GM19452 (cell line): ENCODE results near the gene IP6K1.
"Not testable (repeated sequence)": the region's sequence is repeated elsewhere in the genome, so short reads cannot be mapped to it uniquely, and the experiment has no call there.

Experiments used
- ATAC-seq: cut with Tn5 transposase; IDR thresholded peaks from one replicate; pipeline ENCODE4 v1.9.1; 2021; ENCODE audit not compliant: unreplicated experiment

IP6K1 gene

GRCh38 chr3:49769286-49769915 is 16.9 kb downstream of the IP6K1 start:
- no peak for ATAC-seq

DNA sequence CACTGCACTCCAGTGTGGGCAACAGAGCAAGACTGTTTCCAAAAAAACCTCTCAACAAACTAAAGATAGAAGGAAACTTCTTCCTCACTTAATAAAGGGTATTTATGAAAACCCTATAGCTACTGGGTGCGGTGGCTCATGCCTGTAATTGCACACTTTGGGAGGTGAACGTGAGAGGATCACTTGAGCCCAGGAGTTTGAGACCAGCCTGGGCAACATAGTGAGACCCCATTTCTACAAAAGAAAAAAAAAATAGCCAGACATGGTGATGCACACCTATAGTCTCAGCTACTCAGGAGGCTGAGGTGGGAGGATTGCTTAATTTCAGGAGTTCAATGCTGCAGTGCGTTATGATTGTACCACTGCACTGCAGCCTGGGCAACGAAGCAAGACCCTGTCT is 22.4 kb downstream of the IP6K1 start:
- no peak for ATAC-seq

GRCh38 chr3:49761661-49762060 is 24.7 kb downstream of the IP6K1 start:
- ATAC-seq: no peak

DNA sequence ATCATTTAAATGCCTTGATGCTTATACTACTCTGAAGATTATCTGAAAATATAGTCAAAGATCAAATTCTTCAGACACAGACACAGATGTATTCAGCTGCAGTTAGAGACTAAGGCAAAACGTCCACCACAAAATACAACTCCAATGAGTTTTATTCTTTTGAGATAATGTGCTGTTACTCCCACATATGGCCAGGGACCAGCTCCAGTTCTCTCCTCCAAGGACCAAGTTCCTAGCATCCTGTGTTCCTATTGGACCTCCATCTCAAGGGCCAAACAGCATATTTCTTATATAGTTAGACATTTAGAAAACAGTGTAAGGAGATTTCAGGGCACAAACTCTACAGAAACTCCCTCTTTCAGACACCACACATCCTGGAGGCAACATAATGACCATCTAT is 27.1 kb downstream of the IP6K1 start:
- no peak for ATAC-seq

GRCh38 chr3:49757197-49757596 is 29.1 kb downstream of the IP6K1 start:
- ATAC-seq: no peak

DNA sequence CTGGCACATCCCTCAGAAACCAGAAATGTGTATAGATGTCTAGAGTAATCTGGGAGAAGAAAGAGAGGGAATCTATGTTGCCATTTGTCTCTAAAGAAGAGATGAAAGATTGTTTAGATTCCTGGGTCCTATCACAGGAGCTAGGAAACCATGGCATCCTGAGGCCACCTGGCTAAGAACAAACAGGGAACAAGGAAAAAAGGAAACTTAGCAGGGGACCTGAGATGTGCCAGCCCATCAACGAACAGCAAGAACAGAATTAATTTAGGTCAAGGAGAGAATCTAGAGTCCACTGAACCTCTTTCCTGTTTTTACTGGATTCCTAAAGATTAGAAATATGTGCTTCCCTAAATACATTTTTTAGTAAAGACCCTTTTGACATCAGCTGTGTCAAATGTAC is 30.3 kb downstream of the IP6K1 start:
- ATAC-seq: no peak

GRCh38 chr3:49754536-49754935 is 31.8 kb downstream of the IP6K1 start:
- no peak for ATAC-seq

DNA sequence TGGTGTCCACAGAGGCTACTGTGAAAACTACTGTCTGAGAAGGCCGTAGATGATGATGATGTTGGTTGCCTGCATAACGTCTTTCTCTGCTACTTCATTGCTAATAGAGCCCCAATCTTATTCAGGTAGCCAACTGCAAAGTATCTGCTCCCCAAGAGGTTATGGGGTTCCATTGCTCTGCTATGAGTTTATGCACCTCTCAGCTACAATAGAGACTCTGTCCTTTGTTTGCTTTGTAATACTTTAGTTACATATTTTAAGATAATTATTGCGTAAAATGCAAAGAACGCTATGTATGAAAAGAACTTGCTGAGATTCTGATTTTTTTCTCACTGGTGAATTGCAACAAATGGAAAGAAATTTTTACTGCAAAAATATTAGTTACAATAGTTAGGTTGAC is 34.8 kb downstream of the IP6K1 start:
- ATAC-seq: no peak

DNA sequence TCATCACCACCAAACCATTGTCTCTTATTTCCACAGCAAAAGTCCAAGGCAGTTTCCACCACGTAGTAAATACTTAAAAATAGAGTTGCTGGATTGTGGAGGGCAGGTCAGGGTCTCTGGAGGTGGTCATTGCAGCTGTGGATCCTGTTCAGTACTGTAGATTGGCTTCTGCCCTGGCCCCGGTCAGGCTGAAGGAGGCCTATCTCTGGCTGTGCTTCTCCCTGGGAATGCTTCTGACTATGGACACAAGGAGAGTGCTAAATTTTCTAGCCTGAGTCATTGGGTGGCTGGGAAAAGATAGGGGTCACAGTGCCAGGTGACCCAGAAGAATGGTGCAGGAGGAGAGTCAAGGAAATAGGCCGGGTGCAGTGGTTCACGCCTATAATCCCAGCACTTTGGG is 36.3 kb downstream of the IP6K1 start:
- no peak for ATAC-seq

GRCh38 chr3:49748874-49749273 is 37.5 kb downstream of the IP6K1 start:
- ATAC-seq: not testable (repeated sequence)

DNA sequence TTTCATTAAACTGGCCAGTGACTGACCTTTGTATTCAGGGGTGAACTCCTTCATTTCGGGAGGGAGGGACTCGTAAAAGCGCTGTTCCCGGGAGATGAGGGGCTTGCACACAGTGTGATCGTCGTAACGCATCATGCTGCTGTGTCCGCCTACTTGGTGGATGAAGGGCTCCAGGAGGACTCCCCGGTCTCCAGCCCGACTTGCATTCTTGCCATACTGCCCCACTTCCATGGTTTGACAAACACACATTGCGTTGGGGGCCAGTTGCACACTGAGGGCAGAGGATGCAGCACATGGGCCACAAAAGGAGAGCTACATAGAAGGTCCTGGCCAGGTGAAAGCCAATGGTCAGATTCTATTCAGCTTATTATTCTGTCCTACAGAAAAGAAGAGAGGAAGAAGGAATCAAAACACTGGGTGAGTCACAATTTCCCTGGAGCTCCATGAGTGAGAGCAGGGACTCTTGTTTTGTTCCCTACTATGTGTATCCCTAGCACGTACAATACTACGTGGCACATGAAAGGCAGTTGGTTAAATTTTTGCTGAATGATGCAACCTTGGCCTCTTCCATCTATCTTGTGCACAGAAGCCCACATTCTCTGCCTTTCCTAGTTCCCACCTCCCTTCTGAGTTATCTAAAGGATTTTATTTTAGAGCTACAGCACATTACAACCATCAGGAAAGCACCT is 38.4 kb downstream of the IP6K1 start:
- ATAC-seq: no peak

GRCh38 chr3:49745986-49746385 is 40.4 kb downstream of the IP6K1 start:
- no peak for ATAC-seq

DNA sequence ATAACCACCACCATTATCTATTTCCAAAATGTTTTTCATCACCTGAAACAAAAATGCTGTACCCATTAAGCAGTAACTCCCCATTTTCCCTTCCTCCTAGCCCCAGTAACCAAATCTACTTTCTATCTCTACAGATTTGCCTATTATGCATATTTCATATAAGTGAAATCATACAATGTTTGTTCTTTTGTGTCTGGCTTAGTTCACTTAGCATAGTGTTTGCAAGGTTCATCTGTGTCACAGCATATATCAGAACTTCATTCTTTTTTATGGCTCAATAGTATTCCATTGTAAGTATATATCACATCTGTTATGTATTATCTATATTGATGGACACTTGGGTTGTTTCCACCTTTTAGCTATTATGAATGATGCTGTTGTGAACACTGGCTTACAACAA is 45.9 kb downstream of the IP6K1 start:
- no peak for ATAC-seq

DNA sequence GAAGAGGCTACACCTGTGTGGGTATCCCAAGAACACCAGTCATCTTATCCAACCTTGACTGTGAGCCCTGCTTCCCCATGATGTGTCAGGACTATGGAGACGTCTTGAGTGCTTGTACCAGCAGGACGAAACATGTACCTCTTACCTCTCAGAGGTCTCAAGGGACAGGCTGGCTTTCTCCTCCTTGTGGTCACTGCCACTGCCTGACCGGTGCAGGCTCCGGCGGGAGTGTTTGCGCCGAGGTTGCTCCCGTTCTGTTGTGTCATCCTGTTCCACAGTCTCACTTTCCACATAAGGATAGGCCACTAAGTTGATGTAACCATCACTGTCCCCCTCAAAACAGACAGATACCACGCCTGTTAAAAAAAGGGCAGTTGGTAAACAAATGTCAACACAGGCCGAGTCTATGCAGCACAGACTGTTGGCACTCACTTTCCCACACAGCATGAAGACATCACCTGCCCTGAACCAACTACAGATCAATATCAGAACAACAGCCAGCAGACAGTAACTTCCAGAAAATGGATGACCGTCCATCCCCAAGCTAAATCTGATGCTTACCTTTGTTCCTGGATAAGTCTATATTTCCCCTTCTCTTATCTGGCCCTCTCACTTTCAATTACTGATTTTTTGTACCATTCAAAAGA is 48.2 kb downstream of the IP6K1 start:
- ATAC-seq: no peak

GRCh38 chr3:49734752-49735151 is 51.6 kb downstream of the IP6K1 start:
- ATAC-seq: no peak

- ATAC-seq: no peak
Observed at GRCh38 chr3:49733551-49733950, 52.8 kb downstream of the IP6K1 start.

- ATAC-seq: no peak
Observed at GRCh38 chr3:49732597-49732996, 53.7 kb downstream of the IP6K1 start.

DNA sequence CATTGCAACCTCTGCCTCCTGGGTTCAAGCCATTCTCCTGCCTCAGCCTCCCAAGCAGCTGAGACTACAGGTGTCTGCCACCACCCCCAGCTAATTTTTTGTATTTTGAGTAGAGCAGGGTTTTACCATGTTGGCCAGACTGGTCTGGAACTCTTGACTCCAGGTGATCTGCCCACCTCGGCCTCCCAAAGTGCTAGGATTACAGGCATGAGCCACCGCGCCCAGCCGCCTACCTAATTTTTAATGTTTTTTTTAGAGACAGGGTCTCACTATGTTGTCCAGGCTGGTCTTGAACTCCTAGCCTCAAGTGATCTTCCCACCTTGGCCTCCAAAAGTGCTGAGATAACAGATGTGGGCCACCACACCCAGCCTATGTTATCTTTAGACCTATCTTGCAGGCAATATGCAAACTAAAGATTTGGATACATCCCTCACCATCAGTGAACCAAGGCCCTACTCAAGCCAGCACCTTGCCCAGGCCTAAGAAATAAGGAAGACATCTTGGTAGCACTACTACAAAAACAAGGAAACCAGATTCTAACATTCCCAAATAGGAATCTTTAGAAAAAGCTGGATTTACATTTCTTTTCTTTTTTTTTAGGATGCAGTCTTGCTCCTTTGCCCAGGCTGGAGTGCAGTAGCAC is 56.3 kb downstream of the IP6K1 start:
- ATAC-seq: no peak

DNA sequence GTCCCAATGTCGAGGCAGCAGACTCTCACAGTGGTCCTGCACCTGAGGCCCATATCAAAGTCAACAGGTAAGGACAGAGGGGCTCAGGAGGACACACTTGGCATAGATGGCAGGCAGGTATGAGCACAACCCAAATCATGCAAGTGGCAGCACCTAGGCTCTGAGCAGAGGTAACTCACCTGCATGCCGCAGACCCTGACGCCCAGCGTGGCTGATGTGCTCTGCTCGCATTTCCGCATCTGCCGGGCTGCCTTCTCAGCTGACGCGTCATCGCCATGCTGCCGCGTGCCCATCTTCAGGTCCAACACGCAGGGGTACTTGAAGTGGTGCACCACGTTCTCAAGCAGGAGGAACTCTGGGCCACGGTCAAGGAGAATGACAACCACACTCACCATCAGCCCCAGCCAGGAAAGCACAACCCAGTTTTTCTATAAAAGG is 58.4 kb downstream of the IP6K1 start:
- no peak for ATAC-seq

DNA sequence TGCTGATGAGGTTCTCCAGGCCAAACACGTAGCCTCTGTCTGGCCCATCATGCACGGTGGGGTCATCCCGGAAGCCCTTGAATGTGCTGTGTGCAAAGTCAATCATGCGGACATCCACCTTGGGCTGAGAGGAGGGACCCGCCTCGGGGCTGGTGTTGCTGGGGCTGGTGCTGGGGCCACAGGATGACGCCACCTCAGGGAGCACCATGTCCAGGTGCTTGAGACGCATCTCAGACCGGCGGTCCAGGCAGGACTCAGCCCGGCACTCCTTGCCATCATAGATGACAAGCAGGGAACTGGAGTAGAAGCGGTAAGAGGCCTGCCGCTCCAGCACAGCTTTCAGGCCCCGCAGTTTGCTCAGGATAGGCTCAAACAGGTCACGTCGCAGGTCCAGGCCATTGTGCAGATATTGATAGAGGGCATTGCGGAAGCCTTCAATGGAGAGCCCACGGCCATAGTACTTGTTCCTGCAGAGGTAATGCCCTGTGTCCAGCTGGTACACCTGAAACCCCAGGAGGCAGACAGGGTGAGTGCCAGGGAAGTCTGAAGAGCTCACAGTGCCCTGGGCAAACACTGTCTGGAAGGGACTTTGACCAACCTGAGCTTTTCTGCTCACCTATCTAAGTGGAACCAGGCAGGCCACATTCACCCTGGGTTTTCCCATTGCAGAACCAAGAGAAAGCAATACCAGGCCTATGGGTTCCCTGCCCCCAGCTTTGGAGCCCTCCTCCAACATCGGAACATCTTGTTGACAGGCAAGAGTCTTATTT is 59.0 kb downstream of the IP6K1 start:
- ATAC-seq: no peak
